CD8-positive, alpha-beta memory T cell (primary cell): ENCODE results near the gene EGLN1. TPM values are rescaled to one million over a fixed set of nuclear protein-coding genes. Genes with fewer than 3 reads are reported as not detected.
A peak's percentile ranks its signal among the peaks of the same experiment; 100 is the strongest.

Experiments
- CTCF ChIA-PET: fragments of 350-600 bp; sonication (Branson Sonifier 250); formaldehyde crosslinking; loops from one replicate; lab custom pipeline; 2021; ENCODE audit warnings: antibody characterized with exemption; lab: Charles Lee
- POLR2A ChIA-PET: fragments of 350-600 bp; sonication (Branson Sonifier 250); formaldehyde crosslinking; loops from one replicate; lab custom pipeline; 2021; ENCODE audit warnings: antibody characterized with exemption; lab: Charles Lee
- DNase-seq, 5 donors: peaks; one replicate each; pipeline versions ENCODE4 v3.0.0 to v3.0.0-alpha.2; 2020 to 2022; ENCODE audit warnings: mixed read lengths in 1 of 5
- H3K27ac ChIP-seq: one replicate; pipeline ENCODE4 v1.7.0; 2013; ENCODE audit warnings: low read depth, mild to moderate bottlenecking, low read length, moderate library complexity
- H3K27me3 ChIP-seq: 2 replicates; pipeline ENCODE4 v1.7.0; 2013; ENCODE audit warnings: low read length, mild to moderate bottlenecking; ENCODE audit not compliant: insufficient read depth, poor library complexity, severe bottlenecking
- H3K36me3 ChIP-seq: 2 replicates; pipeline ENCODE4 v1.7.0; 2013; ENCODE audit warnings: mild to moderate bottlenecking, low read length, moderate library complexity; ENCODE audit not compliant: insufficient read depth
- H3K4me1 ChIP-seq: 2 replicates; pipeline ENCODE4 v1.7.0; 2013; ENCODE audit warnings: mild to moderate bottlenecking, low read length, moderate library complexity; ENCODE audit not compliant: insufficient read depth
- H3K4me3 ChIP-seq: 2 replicates; pipeline ENCODE4 v1.7.0; 2013; ENCODE audit warnings: mild to moderate bottlenecking, low read length
- H3K9me3 ChIP-seq: 2 replicates; pipeline ENCODE4 v1.7.0; 2013; ENCODE audit warnings: mild to moderate bottlenecking, low read length
- H3K27ac Mint-ChIP-seq, 8 donors: one replicate each; pipeline ENCODE4 v1.8.0; 2020 to 2021; ENCODE audit warnings: mixed read lengths in 8 of 8, mild to moderate bottlenecking in 6 of 8, inconsistent platforms in 3 of 8, moderate library complexity in 3 of 8
- H3K27me3 Mint-ChIP-seq, 2 donors: one replicate each; pipeline ENCODE4 v1.8.0; 2020 to 2021; ENCODE audit warnings: mixed read lengths in 2 of 2, mild to moderate bottlenecking in 1 of 2, moderate library complexity in 1 of 2
- H3K36me3 Mint-ChIP-seq, 3 donors: one replicate each; pipeline ENCODE4 v1.8.0; 2020 to 2021; ENCODE audit warnings: mixed read lengths in 3 of 3, inconsistent platforms in 1 of 3, mild to moderate bottlenecking in 1 of 3
- H3K4me1 Mint-ChIP-seq, 3 donors: one replicate each; pipeline ENCODE4 v1.8.0; 2020 to 2021; ENCODE audit warnings: mixed read lengths in 3 of 3, inconsistent platforms in 1 of 3, mild to moderate bottlenecking in 1 of 3
- H3K4me3 Mint-ChIP-seq, 7 donors: one replicate each; pipeline ENCODE4 v1.8.0; 2020 to 2021; ENCODE audit warnings: mixed read lengths in 7 of 7, mild to moderate bottlenecking in 6 of 7, moderate library complexity in 4 of 7, inconsistent platforms in 2 of 7
- H3K9me3 Mint-ChIP-seq, 5 donors: one replicate each; pipeline ENCODE4 v1.8.0; 2020 to 2022; ENCODE audit warnings: mixed read lengths in 5 of 5, mild to moderate bottlenecking in 3 of 5, moderate library complexity in 2 of 5, inconsistent platforms in 1 of 5
- polyA plus RNA-seq: library from polyadenylated mRNA; unstranded; fragments of 300-500 nt; fragmentation: Illumina TruSeq; gene quantifications from one replicate; pipeline ENCODE4 v1.2.3, GENCODE V29; 2021
- total RNA-seq, 2 experiments: library from RNA; stranded (reverse); gene quantifications; one replicate each; pipeline ENCODE4 v1.2.3, GENCODE V29; 2021

The EGLN1 gene
- total and polyA plus RNA-seq, 3 experiments from 2014 or later = 21.0 to 30.9 (median 24.2) TPM

DNA sequence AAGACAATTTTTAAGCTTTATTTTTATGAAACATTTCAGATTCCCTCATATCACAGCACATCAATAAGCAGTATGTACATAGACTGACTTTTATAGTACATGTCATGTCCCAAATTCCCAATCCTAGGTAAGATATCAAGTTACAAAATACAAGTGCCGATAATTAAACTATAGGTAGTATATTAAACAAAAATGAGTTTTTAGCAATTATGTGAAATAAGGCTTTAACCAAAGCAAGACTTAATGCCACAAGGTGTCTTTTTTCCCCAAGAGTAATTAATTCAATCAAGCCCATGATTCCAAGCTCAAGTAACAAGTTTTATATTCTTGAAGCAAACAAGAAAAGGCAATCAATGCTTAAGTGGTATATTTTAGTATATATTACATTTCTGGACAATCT, 89.3 kb downstream of the EGLN1 start:
- peaks cover 11 to 44% (median 19%) of the 10 kb centered on the region in 3 donors for H3K36me3 Mint-ChIP-seq
- Histone ChIP-seq H3K9me3 (no peaks in the 10 kb centered on the region), H3K36me3 (no peaks in the 10 kb centered on the region), H3K4me3 (no peak overlapping the region), H3K27ac (no peak overlapping the region), H3K27me3 (no peaks in the 10 kb centered on the region), H3K4me1 (peaks cover 43% of the 10 kb centered on the region)
- peak overlapping the region in 4 of 7 donors; percentile 1 to 75 (median 52) for H3K4me3 Mint-ChIP-seq
- DNase-seq = no peak
- H3K4me1 Mint-ChIP-seq = peaks cover 57 to 77% (median 76%) of the 10 kb centered on the region in 3 donors
- peaks cover 0 to 2% (median 2%) of the 10 kb centered on the region in 5 donors for H3K9me3 Mint-ChIP-seq
- POLR2A ChIA-PET = no interaction called here
- peak overlapping the region in 2 of 8 donors; percentile 21 to 43 for H3K27ac Mint-ChIP-seq
- peaks cover 0 to 4% of the 10 kb centered on the region in 2 donors for H3K27me3 Mint-ChIP-seq
- CTCF ChIA-PET = no interaction called here

DNA sequence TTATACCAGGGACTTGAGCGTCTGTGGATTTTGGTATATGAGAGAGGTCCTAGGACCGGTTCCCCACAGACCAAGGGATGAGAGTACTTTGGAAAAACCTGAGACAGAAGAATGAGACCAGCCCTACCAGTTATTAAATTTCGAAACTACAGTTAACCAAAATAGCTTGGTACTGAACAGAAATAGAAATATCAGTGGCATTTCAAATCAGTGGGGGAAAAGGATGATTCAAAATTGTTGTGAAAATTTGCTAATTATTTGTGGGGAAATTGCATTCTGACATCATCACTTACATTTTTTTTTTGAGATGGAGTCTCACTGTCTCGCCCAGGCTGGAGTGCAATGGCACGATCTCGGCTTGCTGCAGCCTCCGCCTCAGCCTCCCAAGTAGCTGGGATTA, 92.6 kb downstream of the EGLN1 start:
- Mint-ChIP-seq H3K4me1 (peaks cover 30 to 47% (median 47%) of the 10 kb centered on the region in 3 donors), H3K9me3 (no peaks in the 10 kb centered on the region), H3K36me3 (peaks cover 9 to 22% (median 9%) of the 10 kb centered on the region in 3 donors), H3K27me3 (no peaks in the 10 kb centered on the region), H3K27ac (no peak overlapping the region), H3K4me3 (no peak overlapping the region)
- H3K27ac ChIP-seq = no peak overlapping the region
- no peaks in the 10 kb centered on the region for H3K27me3 ChIP-seq
- ChIA-PET CTCF (no interaction called here), POLR2A (no interaction called here)
- no peak for DNase-seq
- no peak overlapping the region for H3K4me3 ChIP-seq
- H3K4me1 ChIP-seq = peaks cover 19% of the 10 kb centered on the region
- H3K9me3 ChIP-seq = no peaks in the 10 kb centered on the region
- H3K36me3 ChIP-seq = no peaks in the 10 kb centered on the region

DNA sequence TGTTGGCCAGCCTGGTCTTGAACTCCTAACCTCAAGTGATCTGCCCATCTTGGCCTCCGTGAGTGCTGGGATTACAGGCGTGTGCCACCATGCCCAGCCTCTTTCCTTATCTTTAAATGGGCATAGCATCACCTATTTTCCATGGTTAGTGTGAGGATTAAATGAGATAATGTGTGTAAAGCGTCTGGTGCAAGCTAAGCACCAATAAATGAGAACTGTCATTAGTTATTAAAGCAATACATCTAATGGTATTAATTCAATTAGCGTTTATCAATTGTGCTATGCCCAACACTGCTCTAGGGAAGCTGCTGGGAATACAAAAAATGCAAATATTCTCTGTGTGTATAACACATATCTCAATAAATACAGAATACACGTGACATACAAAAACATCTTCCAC, 94.5 kb downstream of the EGLN1 start:
- no peaks in the 10 kb centered on the region for H3K9me3 Mint-ChIP-seq
- ChIA-PET CTCF (no interaction called here), POLR2A (no interaction called here)
- H3K4me1 Mint-ChIP-seq = peaks cover 14 to 29% (median 28%) of the 10 kb centered on the region in 3 donors
- no peaks in the 10 kb centered on the region for H3K9me3 ChIP-seq
- no peaks in the 10 kb centered on the region for H3K36me3 ChIP-seq
- H3K27me3 Mint-ChIP-seq = no peaks in the 10 kb centered on the region
- DNase-seq = no peak
- H3K4me3 Mint-ChIP-seq = no peak overlapping the region
- no peak overlapping the region for H3K27ac ChIP-seq
- H3K4me1 ChIP-seq = no peaks in the 10 kb centered on the region
- H3K36me3 Mint-ChIP-seq = peaks cover 0 to 11% (median 6%) of the 10 kb centered on the region in 3 donors
- H3K27ac Mint-ChIP-seq = no peak overlapping the region
- H3K4me3 ChIP-seq = no peak overlapping the region
- no peaks in the 10 kb centered on the region for H3K27me3 ChIP-seq

DNA sequence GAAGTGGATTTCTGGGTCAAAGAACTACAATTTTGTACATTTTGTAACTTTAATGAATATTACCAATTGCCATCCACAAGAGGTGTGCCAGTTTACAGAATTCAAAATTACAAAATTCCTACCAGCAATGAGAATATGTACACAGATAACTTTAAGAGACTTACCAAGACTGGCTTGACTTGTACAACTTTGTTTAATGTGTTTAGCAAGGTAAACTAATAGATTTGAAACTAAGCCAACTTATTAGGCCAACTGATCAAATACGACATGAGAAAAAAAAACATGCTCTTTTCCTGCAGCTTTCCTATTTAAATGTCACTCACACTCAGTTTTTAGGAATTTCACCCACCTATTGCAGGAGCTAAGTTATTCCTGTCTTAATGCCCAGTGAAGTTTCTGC, 95.8 kb downstream of the EGLN1 start:
- H3K9me3 ChIP-seq = no peaks in the 10 kb centered on the region
- Mint-ChIP-seq H3K9me3 (no peaks in the 10 kb centered on the region), H3K4me3 (no peak overlapping the region), H3K4me1 (peaks cover 7 to 18% (median 16%) of the 10 kb centered on the region in 3 donors), H3K27me3 (no peaks in the 10 kb centered on the region), H3K36me3 (peaks cover 0 to 5% (median 1%) of the 10 kb centered on the region in 3 donors), H3K27ac (no peak overlapping the region)
- no peak overlapping the region for H3K4me3 ChIP-seq
- no peak overlapping the region for H3K27ac ChIP-seq
- no peaks in the 10 kb centered on the region for H3K36me3 ChIP-seq
- ChIA-PET POLR2A (interaction anchor here (1.5 kb wide), 1 partner anchor 12 kb away, joined by 3 read pairs; the partner anchor contains the start of genes EXOC8 and SPRTN), CTCF (no interaction called here)
- no peak for DNase-seq
- no peaks in the 10 kb centered on the region for H3K27me3 ChIP-seq
- H3K4me1 ChIP-seq = no peaks in the 10 kb centered on the region

DNA sequence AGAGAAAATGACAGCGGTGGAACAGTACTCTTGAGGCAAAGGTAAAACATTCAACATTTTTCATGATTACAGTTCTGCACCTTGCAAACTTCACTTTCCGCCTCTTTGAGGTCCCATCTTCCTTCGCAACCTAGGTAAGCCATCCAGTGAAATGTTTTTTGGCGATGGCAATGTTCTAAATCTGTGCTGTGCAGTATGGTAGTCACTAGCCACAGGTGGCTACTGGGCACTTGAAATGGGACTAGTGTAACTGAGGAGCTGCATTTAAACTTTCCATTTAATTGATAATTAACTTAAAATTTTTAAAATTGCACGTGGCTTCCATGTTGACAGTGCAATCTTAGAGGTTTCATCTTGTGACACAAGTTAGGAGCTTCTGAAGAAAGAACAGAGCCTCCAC, 97.4 kb downstream of the EGLN1 start:
- no peaks in the 10 kb centered on the region for H3K27me3 Mint-ChIP-seq

DNA sequence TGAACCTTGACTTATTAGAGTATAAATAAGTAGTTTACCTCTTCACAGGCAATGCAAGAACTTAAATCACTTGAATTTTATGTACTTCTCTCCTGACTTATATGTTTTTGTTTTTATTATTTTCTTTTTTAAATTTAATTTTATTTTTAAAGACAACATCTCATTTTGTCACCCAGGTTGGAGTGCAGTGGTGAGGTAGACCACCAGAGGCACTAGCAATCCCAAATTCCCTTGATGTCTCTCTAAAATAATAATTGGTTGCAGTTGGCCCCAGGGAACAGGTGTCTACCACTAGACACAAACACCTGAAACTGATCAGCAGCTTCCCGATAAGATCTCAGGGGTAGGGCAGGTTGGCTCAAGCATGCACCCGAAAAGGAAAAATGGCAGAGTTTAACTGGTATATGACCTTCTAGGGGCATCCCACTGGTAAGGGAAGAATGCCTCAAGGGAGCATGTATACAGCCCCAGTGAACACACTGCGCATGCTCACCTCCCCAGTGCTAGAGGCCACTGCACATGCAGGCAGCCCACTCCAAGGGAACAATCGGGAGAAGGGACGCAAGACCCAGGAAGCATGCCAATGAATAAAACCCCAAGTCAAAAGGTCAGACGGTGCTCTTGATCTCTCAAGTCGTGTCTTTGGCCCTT, 99.1 kb downstream of the EGLN1 start:
- H3K27ac Mint-ChIP-seq = no peak overlapping the region
- no peak overlapping the region for H3K4me3 ChIP-seq
- no peaks in the 10 kb centered on the region for H3K4me1 ChIP-seq
- H3K4me1 Mint-ChIP-seq = no peaks in the 10 kb centered on the region
- H3K27ac ChIP-seq = no peak overlapping the region
- no peaks in the 10 kb centered on the region for H3K36me3 ChIP-seq
- POLR2A ChIA-PET = no interaction called here
- H3K4me3 Mint-ChIP-seq = no peak overlapping the region
- H3K9me3 Mint-ChIP-seq = no peaks in the 10 kb centered on the region
- H3K27me3 Mint-ChIP-seq = no peaks in the 10 kb centered on the region
- no peak for DNase-seq
- peaks cover 0 to 1% (median 0%) of the 10 kb centered on the region in 3 donors for H3K36me3 Mint-ChIP-seq
- CTCF ChIA-PET = no interaction called here
- no peaks in the 10 kb centered on the region for H3K9me3 ChIP-seq
- no peaks in the 10 kb centered on the region for H3K27me3 ChIP-seq

More for the DNA sequence above, 97.4 kb downstream of the EGLN1 start:
- no peak overlapping the region for H3K27ac ChIP-seq
- POLR2A ChIA-PET = no interaction called here
- H3K27me3 ChIP-seq = no peaks in the 10 kb centered on the region
- Mint-ChIP-seq H3K4me3 (no peak overlapping the region), H3K27ac (no peak overlapping the region), H3K4me1 (peaks cover 6 to 11% (median 10%) of the 10 kb centered on the region in 3 donors), H3K36me3 (peaks cover 0 to 1% (median 0%) of the 10 kb centered on the region in 3 donors), H3K9me3 (no peaks in the 10 kb centered on the region)
- no peak overlapping the region for H3K4me3 ChIP-seq
- no peaks in the 10 kb centered on the region for H3K36me3 ChIP-seq
- no peak for DNase-seq
- CTCF ChIA-PET = no interaction called here
- no peaks in the 10 kb centered on the region for H3K4me1 ChIP-seq
- H3K9me3 ChIP-seq = no peaks in the 10 kb centered on the region

DNA sequence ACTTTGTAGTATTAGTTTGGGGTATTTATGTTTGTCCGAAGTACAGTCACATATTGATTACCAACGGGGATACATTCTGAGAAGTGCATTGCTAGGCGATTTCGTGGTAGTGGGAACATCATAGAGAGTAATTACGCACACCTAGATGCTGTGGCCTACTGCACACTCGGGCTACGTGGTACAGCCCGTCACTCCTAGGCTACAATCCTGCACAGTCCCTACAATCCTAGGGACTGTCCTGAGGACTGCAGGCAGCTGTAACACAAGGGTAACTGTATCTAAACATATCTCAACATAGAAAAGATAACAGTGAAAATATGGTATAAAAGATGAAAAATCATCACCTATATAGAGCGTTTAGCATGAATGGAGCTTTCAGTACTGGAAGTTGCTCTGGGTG, 103.0 kb downstream of the EGLN1 start:
- no peaks in the 10 kb centered on the region for H3K4me1 ChIP-seq
- H3K27ac ChIP-seq = no peak overlapping the region
- no peaks in the 10 kb centered on the region for H3K9me3 ChIP-seq
- no peaks in the 10 kb centered on the region for H3K9me3 Mint-ChIP-seq
- CTCF ChIA-PET = no interaction called here
- H3K36me3 ChIP-seq = no peaks in the 10 kb centered on the region
- peaks cover 0 to 2% of the 10 kb centered on the region in 2 donors for H3K27me3 Mint-ChIP-seq
- H3K4me3 ChIP-seq = no peak overlapping the region
- peaks cover 0 to 3% (median 3%) of the 10 kb centered on the region in 3 donors for H3K4me1 Mint-ChIP-seq
- DNase-seq = no peak
- H3K36me3 Mint-ChIP-seq = peaks cover 0 to 1% (median 0%) of the 10 kb centered on the region in 3 donors
- H3K27me3 ChIP-seq = no peaks in the 10 kb centered on the region
- POLR2A ChIA-PET = no interaction called here
- peak overlapping the region in 1 of 8 donors; percentile 23 for H3K27ac Mint-ChIP-seq
- H3K4me3 Mint-ChIP-seq = no peak overlapping the region

DNA sequence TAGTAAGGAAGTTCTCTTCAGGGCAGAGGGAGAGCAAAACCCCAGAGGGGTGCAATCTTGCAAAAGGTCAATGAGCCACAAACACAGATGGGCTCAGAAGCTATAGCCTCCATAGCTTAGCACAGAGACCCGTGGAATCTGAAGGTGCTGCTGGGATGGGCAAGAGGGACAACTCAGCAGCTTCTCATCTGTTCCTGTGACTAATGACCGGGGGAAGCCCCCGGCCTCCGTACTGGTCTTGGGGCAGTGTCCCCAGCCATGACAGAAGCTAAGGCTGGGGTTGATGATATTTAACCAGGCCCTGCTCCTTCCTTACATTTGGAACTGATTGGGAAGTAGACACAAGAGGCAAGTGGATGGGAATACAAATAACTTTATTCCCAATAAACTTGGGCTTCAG, 103.5 kb downstream of the EGLN1 start:
- H3K36me3 Mint-ChIP-seq = peaks cover 0 to 1% (median 0%) of the 10 kb centered on the region in 3 donors
- peaks cover 0 to 2% of the 10 kb centered on the region in 2 donors for H3K27me3 Mint-ChIP-seq
- Histone ChIP-seq H3K9me3 (no peaks in the 10 kb centered on the region), H3K36me3 (no peaks in the 10 kb centered on the region), H3K27me3 (no peaks in the 10 kb centered on the region), H3K4me1 (no peaks in the 10 kb centered on the region), H3K27ac (no peak overlapping the region), H3K4me3 (no peak overlapping the region)
- no peak for DNase-seq
- CTCF ChIA-PET = no interaction called here
- H3K4me1 Mint-ChIP-seq = peaks cover 0 to 3% (median 3%) of the 10 kb centered on the region in 3 donors
- no peak overlapping the region for H3K4me3 Mint-ChIP-seq
- no peak overlapping the region for H3K27ac Mint-ChIP-seq
- no peaks in the 10 kb centered on the region for H3K9me3 Mint-ChIP-seq
- POLR2A ChIA-PET = no interaction called here
